Muscle of leg (tissue), 11 donors: ENCODE results near the gene INSRR. TPM values are rescaled to one million over a fixed set of nuclear protein-coding genes. Genes with fewer than 3 reads are reported as not detected.
A peak's percentile ranks its signal among the peaks of the same experiment; 100 is the strongest.

Experiments used
- DNase-seq: peaks from one replicate; pipeline ENCODE4 v3.0.0; 2013
- H3K27ac ChIP-seq: one replicate; pipeline ENCODE4 v1.5.1; 2013; ENCODE audit warnings: mild to moderate bottlenecking, low read length, control low read depth
- H3K27me3 ChIP-seq: one replicate; pipeline ENCODE4 v1.6.1; 2013; ENCODE audit warnings: low read length; ENCODE audit not compliant: control insufficient read depth, insufficient read depth
- H3K36me3 ChIP-seq: one replicate; pipeline ENCODE4 v1.6.1; 2013; ENCODE audit warnings: low read length; ENCODE audit not compliant: control insufficient read depth, insufficient read depth
- H3K4me1 ChIP-seq: one replicate; pipeline ENCODE4 v1.6.1; 2013; ENCODE audit warnings: low read length; ENCODE audit not compliant: control insufficient read depth, insufficient read depth
- H3K4me3 ChIP-seq: one replicate; pipeline ENCODE4 v1.5.1; 2013; ENCODE audit warnings: low read length, control low read depth
- H3K9me3 ChIP-seq: replicated peaks from 2 replicates; pipeline ENCODE4 v1.6.1; 2013; ENCODE audit warnings: low read depth, low read length; ENCODE audit not compliant: control insufficient read depth
- WGBS: methylation state at CpG from one replicate; pipeline ENCODE4 v1.1.5; 2013; ENCODE audit warnings: missing lambda C conversion rate; ENCODE audit not compliant: insufficient coverage; 5-methylcytosine and 5-hydroxymethylcytosine counted together
- polyA plus RNA-seq, 8 donors: library from polyadenylated mRNA; unstranded; fragments of 120-200 nt; gene quantifications; one replicate each; pipeline versions ENCODE4 v1.2.1 to v1.2.3, GENCODE V29; 2013; ENCODE audit warnings: inconsistent platforms in 1 of 8, low replicate concordance in 1 of 8; ENCODE audit not compliant: insufficient read length in 8 of 8, insufficient read depth in 1 of 8
- total RNA-seq: library from RNA; stranded (reverse); fragments of 120-200 nt; gene quantifications from one replicate; pipeline ENCODE4 v1.2.4, GENCODE V29; 2013

The INSRR gene
- total and polyA plus RNA-seq, 9 donors: 0.18 to 1.2 (median 0.58) TPM

DNA sequence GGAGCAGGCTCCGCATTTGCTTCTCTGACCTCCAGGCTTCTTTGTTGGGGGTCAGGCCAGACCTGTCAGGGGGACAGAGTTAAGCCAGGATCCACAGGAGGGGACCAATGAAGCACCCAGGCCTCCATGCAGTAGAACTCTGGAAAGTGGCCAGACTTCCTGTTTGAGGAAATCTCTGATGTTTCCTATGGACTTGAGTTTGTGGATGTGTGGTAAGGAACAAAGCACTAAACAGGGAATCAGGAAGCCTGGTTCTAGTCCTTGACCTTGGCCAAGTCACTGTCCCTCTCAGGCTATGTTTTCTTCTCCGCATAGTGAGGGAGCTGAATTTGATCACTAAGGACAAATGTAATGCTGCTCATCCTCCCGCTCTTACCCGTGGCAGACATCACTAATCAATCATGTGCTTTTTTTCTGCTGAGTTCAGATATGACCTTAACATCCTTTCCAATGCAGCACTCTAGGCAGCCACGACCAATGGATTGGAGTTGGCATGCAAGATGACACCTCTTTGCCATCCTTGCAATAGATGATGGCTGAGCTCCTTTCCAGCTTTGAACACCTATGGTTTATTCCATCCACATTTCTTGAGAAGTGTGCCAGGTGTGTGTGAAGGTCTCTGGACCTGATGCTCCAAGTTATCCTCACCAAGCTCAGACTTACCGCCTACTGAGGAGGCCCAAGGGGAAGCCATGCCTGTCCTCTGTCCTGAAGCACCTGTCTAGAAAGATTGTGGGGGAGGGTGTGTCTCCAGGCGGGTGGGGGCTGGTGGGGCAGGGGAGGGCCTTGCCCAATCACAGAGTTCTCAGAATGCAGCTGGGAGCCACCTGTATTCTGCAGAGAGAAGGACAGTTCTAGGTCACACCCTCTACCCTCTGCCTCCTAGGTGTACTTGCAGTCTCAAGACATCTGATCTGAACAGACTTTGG is 52.1 kb downstream of the INSRR start:
- peaks cover 7% of the 10 kb centered on the region for H3K36me3 ChIP-seq
- H3K4me1 ChIP-seq: peaks cover 38% of the 10 kb centered on the region
- H3K9me3 ChIP-seq: no peaks in the 10 kb centered on the region
- WGBS: 63% methylated on average over 3 of the region's 7 CpGs
- peaks cover 7% of the 10 kb centered on the region for H3K27me3 ChIP-seq
- H3K4me3 ChIP-seq: no peak overlapping the region
- H3K27ac ChIP-seq: peak overlapping the region; percentile 49
- DNase-seq: peak; percentile 36

DNA sequence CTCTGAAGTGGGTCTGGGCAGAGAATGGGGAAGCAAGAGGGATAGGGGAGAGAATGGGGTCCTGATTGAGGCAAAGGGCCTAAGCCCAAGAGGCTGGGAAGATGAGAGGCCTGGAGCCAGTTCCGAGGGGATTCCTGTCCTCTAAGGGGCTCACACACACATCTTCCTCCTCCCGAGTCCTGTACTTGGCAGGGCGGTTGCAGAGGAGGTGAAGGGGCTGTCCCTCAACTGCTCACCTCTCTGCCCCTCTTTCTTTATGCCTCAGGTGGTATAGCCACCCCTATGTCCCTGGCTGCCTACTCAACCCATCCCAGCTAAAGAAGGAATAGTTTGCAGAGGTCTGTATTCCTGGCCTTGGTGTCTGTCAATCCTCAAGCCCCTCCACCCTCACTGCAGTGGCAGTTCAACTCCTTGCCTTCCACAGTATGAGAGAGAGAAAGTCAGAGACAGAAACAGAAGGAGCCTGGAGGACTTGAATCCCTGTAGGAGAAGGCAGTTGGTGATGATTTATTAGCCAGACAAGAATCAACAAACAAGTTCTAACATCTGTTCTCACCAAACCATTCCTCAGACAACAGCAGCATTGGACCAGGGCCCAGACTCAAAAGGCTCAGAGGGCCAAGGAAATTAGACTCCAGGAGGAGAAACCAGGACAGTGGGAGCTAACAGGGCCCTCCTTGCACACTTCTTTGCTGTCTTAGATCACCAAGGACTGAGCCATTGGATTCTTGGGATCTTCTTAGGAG is 53.0 kb downstream of the INSRR start:
- H3K4me1 ChIP-seq: peaks cover 44% of the 10 kb centered on the region
- peak; percentile 88 for DNase-seq
- peak overlapping the region; percentile 49 for H3K27ac ChIP-seq

DNA sequence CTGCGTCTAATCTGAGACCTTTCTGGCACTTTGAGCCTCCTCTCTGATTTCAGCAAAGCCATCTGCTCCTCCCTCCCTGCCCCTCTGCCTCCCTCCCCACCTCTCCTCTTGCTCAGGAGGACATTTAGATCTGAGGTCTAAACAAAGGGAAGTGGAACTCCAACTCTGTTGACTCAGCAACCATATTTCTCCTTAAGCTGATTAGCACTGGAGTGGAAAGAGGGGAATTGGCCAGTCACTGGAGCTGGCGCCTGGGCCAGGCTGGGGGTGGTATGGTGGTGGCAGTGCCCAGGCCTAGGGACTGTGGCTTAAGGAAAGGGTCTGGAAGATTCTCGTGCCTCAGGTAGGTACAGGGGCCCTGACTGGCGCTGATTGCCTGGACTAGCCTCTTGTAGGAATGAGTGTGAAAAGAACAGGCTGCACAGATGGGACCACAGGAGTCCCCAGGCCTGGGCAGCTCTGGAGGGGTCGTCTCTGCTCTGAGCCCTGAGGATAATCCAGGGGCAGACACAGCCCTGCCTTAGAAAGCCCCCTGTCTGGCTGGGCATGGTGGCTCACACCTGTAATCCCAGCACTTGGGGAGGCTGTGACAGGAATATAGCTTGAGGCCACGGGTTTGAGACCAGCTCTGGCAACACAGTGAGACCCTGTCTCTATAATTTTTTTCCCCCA is 54.2 kb downstream of the INSRR start:
- Histone ChIP-seq H3K27ac (no peak overlapping the region), H3K9me3 (no peaks in the 10 kb centered on the region), H3K4me3 (no peak overlapping the region), H3K36me3 (peaks cover 27% of the 10 kb centered on the region), H3K4me1 (peaks cover 47% of the 10 kb centered on the region), H3K27me3 (peaks cover 5% of the 10 kb centered on the region)
- DNase-seq: peak; percentile 62
- WGBS: 58% methylated on average over 6 of the region's 6 CpGs

More for the DNA sequence above, 53.0 kb downstream of the INSRR start:
- Histone ChIP-seq H3K4me3 (no peak overlapping the region), H3K36me3 (peaks cover 15% of the 10 kb centered on the region), H3K9me3 (no peaks in the 10 kb centered on the region), H3K27me3 (peaks cover 7% of the 10 kb centered on the region)
- WGBS: 64% methylated on average over 2 of the region's 3 CpGs

DNA sequence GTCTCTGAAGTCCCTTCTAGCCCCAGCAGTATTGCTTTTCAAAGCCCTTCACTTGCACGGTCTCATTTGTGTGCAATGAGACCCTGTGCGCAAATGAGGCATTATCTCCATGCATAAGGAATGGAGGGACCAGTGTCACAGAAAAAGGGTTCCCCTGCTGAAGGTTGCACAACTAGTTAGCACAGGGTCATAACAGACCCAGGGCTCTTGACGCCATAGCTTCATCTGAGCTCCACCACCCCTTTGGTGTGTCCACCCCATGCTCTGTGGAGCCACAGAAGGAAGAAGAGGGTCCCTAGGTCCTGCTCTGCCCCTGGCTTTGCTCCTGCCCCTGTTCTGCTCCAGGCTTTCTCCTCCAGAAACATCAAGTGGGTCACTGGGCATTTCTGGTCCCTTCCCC is 54.9 kb downstream of the INSRR start:
- WGBS: 48% methylated on average over 3 of the region's 3 CpGs
- no peak overlapping the region for H3K27ac ChIP-seq
- no peak for DNase-seq
- H3K27me3 ChIP-seq: peaks cover 2% of the 10 kb centered on the region
- no peaks in the 10 kb centered on the region for H3K9me3 ChIP-seq
- H3K4me3 ChIP-seq: no peak overlapping the region
- peaks cover 44% of the 10 kb centered on the region for H3K4me1 ChIP-seq
- H3K36me3 ChIP-seq: peaks cover 32% of the 10 kb centered on the region

DNA sequence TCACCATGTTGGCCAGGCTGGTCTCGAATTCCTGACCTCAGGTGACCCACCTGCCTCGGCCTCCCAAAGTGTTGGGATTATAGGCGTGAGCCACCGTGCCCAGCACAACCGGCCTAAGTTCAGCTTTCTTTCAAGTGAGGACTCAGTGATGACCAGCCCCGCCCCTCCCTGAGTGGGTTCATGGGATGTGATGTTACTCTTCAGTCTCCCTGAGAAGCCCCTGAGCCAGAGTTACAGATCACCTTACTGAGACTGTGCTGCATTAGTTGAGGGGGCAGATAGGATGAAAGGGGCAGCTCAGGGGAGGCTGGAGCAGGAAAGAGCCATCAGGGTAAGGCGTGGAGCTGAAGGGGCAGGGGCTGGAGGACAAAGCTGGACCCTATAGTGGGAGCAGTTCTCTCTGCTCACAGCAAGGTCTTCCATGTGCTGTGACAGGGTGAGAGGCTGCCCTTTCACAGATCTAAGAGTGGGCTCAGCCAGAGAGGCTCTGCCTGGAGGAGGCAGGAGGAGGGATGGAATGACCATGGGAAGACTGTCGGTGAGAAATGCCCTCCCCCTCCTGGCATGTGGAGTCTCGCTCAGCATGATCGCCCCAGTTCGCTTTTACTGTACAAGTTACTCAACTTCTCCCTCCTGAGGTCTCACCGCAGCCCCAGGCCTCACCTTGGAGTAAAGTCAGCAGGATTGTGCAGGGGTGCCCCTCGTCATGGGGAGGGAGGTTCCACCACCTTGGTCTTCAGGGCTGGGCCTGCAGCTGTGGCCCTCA is 55.6 kb downstream of the INSRR start:
- no peak overlapping the region for H3K27ac ChIP-seq
- WGBS: 70% methylated on average over 7 of the region's 13 CpGs
- DNase-seq: no peak
- no peaks in the 10 kb centered on the region for H3K9me3 ChIP-seq
- no peak overlapping the region for H3K4me3 ChIP-seq
- peaks cover 44% of the 10 kb centered on the region for H3K4me1 ChIP-seq
- H3K27me3 ChIP-seq: no peaks in the 10 kb centered on the region
- H3K36me3 ChIP-seq: peaks cover 33% of the 10 kb centered on the region

DNA sequence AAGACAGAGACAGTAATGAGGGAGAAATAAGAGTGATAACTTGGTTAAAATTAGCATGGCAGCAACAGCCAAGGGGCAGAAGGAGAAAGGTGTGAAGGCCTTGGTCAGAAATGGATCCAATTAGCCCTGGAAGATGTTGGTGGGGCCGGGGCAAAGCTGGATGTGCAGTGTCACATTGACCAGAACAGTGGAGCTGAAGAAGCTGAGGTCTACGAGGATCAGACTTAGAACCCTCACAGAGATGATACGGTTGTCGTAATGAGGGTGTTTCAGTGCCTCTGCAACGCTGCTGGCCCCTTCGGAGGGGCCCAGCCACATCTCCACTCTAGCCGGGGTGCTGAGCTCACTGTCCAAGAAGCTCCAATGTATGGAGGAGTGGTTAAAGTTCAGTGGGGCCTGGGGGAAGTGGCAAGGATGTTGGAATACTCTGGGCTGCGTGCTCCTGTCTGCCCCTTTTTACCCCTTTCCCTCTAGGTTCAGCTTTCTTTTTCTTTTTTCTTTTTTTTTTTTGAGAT is 56.4 kb downstream of the INSRR start:
- 79% methylated on average over 1 of the region's 8 CpGs for WGBS
- DNase-seq: no peak
- no peak overlapping the region for H3K27ac ChIP-seq
- no peak overlapping the region for H3K4me3 ChIP-seq
- H3K36me3 ChIP-seq: peaks cover 36% of the 10 kb centered on the region
- peaks cover 44% of the 10 kb centered on the region for H3K4me1 ChIP-seq
- no peaks in the 10 kb centered on the region for H3K9me3 ChIP-seq
- H3K27me3 ChIP-seq: no peaks in the 10 kb centered on the region

DNA sequence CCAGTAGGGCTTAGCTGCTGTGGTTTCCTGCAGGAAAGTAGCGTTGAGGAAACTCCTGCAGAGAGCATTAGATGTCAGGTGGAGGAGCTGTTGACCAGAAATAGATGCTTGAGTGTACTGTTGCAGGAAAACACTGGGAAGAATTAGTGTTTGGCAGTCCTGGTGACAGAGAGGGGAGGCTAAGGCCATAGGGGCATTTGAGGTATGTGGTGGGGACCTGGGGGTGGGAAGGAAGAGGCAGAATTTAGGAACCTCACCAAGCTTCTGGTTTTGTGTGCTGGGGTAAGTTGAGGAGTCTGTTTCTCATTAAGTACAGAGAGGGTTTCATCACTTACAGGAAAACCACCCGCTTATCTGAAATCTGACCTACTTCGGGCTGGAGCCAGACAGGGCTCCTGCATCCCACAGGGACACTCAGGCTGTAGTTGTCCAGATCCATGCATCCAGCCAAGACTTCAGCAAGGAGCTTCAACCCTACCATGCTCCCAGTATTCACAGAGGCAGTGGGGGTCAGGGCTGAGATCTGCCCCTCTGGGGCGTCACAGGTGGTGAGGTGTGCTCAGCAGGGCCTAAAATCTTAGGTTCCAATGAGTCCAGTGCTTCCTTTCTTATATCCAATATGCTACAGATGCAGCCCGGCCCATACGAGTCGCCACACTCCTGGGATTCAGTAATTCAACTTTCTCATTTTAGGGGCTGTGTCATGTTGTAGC is 57.4 kb downstream of the INSRR start:
- no peaks in the 10 kb centered on the region for H3K27me3 ChIP-seq
- WGBS: 30% methylated on average over 2 of the region's 7 CpGs
- no peaks in the 10 kb centered on the region for H3K9me3 ChIP-seq
- peak; percentile 80 for DNase-seq
- H3K4me3 ChIP-seq: no peak overlapping the region
- peaks cover 43% of the 10 kb centered on the region for H3K36me3 ChIP-seq
- peaks cover 40% of the 10 kb centered on the region for H3K4me1 ChIP-seq
- H3K27ac ChIP-seq: peak overlapping the region; percentile 15

DNA sequence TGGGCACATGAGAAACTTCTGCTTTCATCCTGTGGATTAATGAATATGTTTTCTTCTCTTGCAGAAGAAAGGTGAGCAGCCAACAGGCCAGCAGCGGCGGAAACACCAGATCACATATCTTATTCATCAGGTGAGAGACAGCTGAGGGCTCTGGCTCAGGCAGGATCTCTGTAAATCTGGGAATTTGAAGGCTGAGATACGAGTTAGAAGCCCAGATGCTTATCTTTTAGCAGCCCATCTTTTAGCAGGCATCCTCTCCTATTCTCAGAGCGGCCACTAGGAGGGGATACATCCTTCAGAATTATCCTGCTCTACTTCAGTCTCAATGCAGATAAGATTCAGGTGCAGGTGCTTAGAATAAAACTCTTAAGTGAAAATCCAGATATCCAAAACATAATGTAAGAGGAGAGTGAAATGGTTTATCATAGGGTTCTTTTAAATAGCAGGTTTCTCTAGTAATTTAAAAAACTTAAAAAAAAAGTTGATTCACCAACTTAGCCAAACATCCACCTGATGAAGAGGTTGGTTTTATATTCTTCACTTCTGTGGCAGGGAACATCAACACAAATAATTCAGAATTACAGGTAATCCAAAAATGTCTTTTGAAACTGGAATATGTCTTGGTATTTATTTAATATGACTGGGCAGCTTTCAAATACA is 61.6 kb downstream of the INSRR start:
- H3K36me3 ChIP-seq: peaks cover 78% of the 10 kb centered on the region
- no CpG with 5 or more reads among the region's 4 CpGs for WGBS

More for the DNA sequence above, 61.6 kb downstream of the INSRR start:
- DNase-seq: peak; percentile 67
- peaks cover 16% of the 10 kb centered on the region for H3K4me1 ChIP-seq
- H3K27me3 ChIP-seq: no peaks in the 10 kb centered on the region
- no peak overlapping the region for H3K4me3 ChIP-seq
- no peaks in the 10 kb centered on the region for H3K9me3 ChIP-seq
- H3K27ac ChIP-seq: no peak overlapping the region
